HG02571 (cell line): ENCODE measurements around the gene CCDC85C.

Experiments used
- ATAC-seq: cut with Tn5 transposase; IDR thresholded peaks from one replicate; pipeline ENCODE4 v1.9.1; 2021; ENCODE audit warnings: mild to moderate bottlenecking, moderate library complexity; ENCODE audit not compliant: unreplicated experiment

The CCDC85C gene

GRCh38 chr14:99630202-99630601 is 26.2 kb upstream of the CCDC85C start:
- ATAC-seq, result no peak

DNA sequence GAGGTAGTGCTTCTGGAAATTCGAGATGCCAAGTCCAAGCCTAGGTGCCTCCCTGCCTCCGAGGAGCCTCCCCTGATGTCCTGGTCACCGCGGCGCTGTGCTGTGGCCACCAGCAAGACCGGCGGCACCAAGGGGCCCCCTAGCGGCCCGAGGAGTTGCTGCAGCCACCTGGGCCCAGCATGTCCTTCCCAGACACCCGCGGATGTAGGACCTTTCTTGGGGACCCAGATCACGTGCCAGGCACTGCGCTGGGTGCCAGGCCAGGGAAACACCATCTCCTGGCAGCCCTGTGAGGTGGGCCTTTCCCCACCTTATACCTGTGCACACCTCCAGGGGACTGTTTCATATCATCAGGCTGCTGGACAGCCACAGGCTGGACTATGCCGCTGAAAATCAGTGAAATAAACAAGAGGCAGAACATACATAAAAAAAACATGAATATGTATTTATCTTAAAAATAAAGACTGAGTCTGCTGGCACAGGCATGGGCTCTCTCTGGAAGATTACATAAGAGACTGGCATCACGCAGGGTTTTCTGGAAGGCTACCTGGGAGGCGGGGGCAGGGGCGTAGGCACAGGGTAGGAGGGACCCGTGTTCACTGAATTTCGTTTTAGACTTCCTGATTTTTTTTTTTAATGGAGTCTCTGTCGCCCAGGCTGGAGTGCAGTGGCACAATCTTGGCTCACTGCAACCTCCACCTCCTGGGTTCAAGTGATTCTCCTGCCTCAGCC is 25.0 kb upstream of the CCDC85C start:
- ATAC-seq, result no peak

- no peak for ATAC-seq
Measured at GRCh38 chr14:99627510-99628381, 23.7 kb upstream of the CCDC85C start.

- no peak for ATAC-seq
Measured at GRCh38 chr14:99627100-99627499, 23.1 kb upstream of the CCDC85C start.

DNA sequence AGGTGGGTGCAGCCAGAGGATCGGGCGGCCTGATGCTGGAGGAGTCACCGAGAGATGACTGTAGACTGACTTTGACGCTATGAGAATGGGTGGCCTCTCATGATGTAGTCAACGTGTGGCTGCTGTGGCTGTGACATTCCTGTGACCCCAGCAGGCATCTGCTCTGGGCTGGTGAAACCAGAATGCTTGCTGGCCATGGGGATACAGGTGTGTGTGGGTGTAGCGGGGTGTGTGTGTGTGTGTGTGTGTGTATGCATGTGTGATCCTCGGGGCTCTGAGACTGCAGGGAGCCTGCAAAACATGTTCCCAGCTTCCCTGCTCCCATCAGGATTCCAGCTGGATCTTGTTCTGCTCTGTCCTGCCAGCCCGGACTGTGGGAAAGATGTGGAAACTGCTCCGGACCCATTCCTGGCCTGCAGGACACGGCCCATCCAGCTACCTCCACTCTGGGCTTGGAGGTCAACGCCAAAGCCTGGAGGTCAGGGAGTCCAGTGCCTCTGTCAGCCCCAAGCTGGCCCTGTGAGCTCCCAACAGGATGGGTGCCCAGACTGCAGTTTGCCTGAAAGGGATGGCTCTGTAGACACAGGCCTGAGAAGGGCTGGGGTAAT is 22.1 kb upstream of the CCDC85C start:
- no peak for ATAC-seq

DNA sequence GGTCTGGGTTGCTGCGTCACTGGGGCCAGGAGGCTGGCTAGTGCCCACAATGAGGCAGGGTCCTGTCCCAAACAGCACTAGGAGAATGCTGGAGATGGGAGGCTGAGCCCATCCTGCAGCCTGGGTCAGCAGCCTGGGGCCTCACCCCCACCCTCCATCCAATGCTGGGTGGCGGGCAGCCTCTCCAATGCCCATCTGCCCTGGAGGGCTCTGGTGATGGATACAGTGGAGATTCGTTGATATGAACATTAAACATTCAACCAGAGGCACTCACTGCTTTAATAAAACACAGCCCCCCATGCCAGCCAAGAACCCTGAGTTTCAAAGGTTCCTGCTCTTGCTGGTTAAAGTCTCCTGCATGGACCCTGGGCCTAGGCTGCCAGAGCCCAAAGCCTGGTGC is 21.5 kb upstream of the CCDC85C start:
- ATAC-seq, result no peak

DNA sequence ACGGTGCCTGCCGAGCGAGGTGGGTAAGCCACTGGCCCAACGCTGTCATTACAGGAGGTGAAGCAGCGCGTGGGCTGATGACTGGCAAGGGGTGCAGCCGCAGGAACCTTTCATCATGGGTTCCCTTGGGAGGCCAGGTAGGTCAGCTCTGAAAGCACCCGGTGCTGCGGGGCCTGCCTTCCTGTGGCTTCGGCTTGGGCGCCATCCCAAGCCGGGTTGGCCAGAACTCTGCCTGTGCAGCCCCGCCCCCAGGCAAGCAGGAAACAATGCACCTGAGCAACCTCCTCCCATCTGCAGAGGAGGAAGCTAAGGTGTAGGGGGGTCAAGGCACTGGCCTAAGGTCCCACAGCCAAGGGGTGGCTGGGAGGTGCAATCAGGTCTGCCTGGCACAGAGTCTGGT is 21.0 kb upstream of the CCDC85C start:
- ATAC-seq, result no peak

DNA sequence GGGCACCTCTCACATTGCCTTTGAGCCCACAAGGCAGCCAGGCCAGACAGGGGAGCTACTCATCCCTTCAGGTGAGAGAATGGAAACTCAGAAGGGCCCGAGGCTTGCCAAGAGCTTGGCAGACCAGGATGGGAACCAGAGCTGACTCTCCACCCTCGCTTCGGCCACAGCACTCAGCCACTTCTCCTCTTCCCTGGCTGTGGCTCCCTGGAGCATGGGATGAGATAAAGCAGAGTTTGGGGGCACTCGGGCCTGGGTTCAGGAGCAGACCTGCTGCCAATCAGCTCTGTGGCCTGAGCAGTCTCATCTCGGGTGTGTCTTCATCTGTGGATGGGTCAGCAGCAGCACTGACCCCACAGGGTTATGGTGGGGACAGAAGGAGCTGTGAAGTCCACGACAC is 20.0 kb upstream of the CCDC85C start:
- no peak for ATAC-seq

- no peak for ATAC-seq
Measured at GRCh38 chr14:99621948-99622347, 17.9 kb upstream of the CCDC85C start.

GRCh38 chr14:99619835-99620834 is 16.1 kb upstream of the CCDC85C start:
- ATAC-seq, result no peak

DNA sequence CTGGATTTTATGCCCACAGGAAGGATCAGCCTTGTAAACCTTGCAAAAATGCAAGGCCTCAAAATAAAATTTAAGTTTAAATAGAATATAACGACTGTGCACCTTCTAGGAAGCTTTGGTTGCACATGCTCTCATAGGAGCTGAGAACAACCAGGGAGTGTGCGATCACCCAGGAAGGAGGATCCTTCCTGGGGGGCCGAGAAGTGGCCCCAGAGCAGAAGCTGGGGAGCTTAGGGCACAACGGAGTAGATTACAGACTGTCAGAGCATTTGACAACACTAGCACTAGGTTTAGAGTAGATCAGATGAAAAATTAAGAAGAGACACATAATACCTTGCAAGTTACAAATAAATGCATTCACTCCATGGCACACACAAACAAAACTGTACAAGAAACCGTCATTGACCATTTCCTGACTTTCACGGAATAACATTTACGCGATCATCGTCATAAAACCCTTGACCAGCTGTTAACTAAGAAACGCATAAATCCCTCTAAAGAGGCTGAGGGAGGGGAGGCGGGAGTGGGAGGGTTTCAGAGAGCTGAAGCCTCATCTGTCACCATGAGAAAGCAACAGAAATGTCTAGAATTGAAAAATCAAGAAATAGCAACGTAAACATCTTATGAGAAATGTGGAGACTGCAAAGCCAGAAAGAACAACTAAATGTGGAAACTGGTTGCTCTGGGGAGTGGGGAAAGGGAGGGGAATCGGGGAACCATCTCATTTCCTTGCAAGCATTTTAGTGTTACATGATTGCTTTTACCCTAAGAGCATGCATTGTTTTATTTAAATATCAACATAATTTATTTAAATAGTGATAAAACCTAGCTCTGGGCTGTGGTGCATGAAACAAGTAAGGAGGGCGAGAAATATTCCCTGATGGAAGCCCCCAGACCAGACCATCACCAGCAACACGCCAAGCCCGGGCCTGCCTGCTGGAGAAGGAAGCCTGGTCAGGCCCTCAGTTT is 13.1 kb upstream of the CCDC85C start:
- ATAC-seq, result no peak

DNA sequence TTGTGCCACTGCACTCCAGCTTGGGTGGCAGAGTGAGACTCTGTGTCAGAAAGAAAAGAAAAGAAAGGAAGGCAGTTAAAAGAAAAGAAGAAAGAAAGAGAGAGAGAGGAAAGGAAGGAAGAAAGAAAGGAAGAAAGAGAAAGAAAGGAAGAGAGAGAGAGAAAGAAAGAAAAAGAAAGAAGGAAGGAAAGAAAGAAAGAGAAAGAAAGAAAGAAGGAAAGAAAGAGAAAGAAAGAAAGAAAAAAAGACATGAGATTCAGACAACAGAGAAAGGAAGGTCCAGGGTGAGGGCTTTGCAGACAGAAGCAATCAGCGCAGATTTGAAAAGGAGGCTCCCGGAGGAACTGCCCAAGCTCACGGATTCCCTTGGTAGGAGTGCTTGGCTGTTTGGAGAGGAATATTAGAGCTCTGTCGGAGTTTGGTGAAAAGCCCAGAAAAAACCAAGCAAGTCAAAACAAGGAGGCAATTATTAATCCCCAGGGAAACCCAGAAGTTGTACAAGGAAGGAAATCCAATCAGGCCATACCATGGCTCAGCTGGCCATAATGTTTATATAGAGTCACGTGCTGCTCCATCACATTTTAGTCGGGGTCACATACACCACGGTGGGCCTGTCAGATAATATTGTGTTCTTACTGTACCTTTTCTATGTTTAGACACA is 11.6 kb upstream of the CCDC85C start:
- ATAC-seq, result no peak

DNA sequence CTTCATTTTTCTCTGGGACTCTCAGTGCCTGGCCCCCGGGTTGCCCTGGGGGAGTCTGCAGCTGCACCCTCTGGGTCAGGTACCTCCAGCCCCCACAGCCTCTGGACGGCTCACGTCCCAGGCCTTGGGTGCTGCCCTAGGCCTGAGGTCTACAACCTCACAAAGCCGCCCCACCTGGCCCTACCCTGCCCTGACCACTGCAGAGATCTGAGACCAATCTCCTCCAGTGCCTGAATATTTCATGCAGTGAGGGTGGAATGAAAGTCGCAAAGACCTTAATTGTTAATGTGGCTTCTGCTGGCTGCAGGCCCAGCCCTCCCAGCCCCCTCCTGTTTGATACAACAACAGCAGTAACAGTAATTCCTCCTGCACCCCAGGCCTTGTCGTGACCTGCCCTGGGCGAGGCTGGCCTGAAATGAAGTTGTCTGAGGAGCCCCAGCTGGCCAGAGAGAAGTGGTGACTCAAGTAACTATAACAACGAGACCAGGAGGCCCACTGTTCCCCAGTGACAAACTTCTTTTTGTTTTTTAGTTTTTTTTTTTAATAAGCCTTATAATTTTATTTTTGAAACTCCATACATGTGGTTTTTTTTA is 8.8 kb upstream of the CCDC85C start:
- no peak for ATAC-seq

DNA sequence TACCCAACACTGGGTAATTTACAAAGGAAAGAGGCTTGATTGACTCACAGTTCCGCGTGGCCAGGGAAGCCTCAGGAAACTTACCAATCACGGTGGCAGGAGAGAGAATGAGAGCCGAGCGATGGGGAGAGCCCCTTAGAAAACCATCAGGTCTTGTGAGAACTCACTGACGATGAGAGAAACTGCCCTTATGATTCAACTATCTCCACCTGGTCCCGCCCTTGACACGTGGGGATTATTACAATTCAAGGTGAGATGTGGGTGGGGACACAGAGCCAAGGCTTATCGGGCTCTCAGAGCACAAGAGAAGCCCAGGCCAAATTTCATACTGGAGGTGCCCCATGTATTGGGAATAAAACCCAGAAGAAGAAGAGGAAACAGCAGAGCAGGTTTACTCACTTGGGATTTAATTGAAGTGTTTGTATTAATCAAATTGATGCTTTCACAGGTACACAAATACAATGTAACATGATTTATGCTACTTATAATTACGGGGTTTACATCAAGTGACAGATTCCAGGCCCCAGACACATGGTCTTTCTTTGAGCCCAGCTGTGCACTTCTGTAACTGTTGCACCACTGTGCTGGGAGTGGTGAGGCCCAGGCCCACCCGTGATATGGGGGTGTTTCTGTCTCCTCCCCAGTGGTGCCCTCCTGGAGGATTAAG is 8.2 kb upstream of the CCDC85C start:
- no peak for ATAC-seq

- ATAC-seq, result no peak
Measured at GRCh38 chr14:99611646-99612045, 7.6 kb upstream of the CCDC85C start.

DNA sequence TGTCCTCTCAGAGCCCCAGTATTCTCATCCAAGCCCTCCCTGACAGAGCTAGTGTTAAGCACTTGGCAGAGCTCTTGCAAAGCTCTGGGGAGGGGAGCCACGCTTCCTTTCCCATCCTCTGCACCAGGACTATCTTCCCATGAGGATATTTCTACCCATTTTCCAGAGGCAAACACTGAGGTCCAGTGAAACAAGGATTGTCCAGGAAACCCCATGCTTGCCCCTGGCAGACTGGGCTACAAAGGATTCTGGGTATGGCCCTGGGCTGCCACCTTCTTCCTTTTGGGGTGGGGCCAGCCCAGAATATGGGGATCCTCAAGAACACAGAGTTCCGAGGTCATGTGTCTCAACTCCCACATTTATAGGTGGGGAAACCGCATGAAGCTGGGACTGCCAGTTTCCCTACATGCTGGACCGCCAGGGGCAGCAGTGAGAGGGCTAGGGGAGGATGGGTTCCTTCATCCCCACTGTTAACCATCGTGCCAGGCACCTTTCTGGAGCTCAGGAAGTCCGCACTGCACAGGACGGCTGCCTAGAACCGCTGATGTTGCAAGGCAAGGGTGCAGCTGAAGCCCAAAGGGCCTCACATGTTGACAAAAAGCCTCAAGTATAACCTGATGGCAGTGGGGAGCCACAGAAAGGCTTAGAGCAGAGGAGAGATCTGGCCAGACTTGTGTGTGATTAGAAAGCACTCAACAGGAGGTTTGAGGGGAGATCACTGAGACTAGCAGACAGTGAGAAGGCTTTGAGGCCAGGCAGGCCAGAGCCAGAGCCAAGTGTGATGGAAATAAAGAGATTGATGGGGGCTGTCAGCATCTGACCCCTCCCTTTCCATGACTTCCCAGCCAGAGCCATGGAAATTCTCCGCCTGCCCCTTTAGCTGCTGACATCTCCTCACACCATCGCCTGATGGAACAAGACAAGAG is 5.5 kb upstream of the CCDC85C start:
- no peak for ATAC-seq

- ATAC-seq, result no peak
Measured at GRCh38 chr14:99608591-99608990, 4.6 kb upstream of the CCDC85C start.
